ENCODE measurements around the gene DDX24.

- TF ChIP-seq JUN (CRISPR knock-in tag; IDR thresholded peaks at IDR 0.05) (no peak), CTCF (IDR thresholded peaks at IDR 0.05) (no peak), NFYB (CRISPR knock-in tag; conservative IDR thresholded peaks at IDR 0.05; ENCODE audit: low read depth) (no peak), USF2 (CRISPR knock-in tag; IDR thresholded peaks at IDR 0.05) (no peak), ZBTB21 (CRISPR knock-in tag; IDR thresholded peaks at IDR 0.05; ENCODE audit: borderline replicate concordance) (no peak)
Measured at GRCh38 chr14:94109915-94110250, 28.9 kb upstream of the DDX24 start.

Data from WTC11 (cell line).